ENCODE results near the gene LCN10.

- TF ChIP-seq POLR2A (IDR thresholded peaks at IDR 0.05; ENCODE audit: insufficient read depth in 1 of 2, low read depth in 2 of 2, low read length in 2 of 2): no peak
- TF ChIP-seq SOX6 (IDR thresholded peaks at IDR 0.05): no peak
- no peak for TF ChIP-seq SOX6 (CRISPR knock-in tag; IDR thresholded peaks at IDR 0.05)
- no peak for TF ChIP-seq EZH2 (conservative IDR thresholded peaks at IDR 0.05; ENCODE audit: low read depth, low read length)
- TF ChIP-seq SP1 (IDR thresholded peaks at IDR 0.05): no peak
- TF ChIP-seq SP1 (CRISPR knock-in tag; IDR thresholded peaks at IDR 0.05): no peak
- TF ChIP-seq POLR2AphosphoS5 (IDR thresholded peaks at IDR 0.05; ENCODE audit: low read depth, low read length): no peak
- TF ChIP-seq NR3C1 (CRISPR knock-in tag; IDR thresholded peaks at IDR 0.05): no peak
- no peak for TF ChIP-seq ZBTB4 (CRISPR knock-in tag; IDR thresholded peaks at IDR 0.05; ENCODE audit: borderline replicate concordance)
- TF ChIP-seq CTCF (CRISPR knock-in tag; IDR thresholded peaks at IDR 0.05): no peak
- TF ChIP-seq GMEB2 (CRISPR knock-in tag; IDR thresholded peaks at IDR 0.05; ENCODE audit: low read depth): no peak
- no peak for TF ChIP-seq SUZ12 (IDR thresholded peaks at IDR 0.05; ENCODE audit: low read depth, low read length)
These were observed 52.5 kb downstream of the LCN10 start for GRCh38 chr9:136690104-136690805.
